ENCODE results near the gene MSH2.

The MSH2 gene

DNA sequence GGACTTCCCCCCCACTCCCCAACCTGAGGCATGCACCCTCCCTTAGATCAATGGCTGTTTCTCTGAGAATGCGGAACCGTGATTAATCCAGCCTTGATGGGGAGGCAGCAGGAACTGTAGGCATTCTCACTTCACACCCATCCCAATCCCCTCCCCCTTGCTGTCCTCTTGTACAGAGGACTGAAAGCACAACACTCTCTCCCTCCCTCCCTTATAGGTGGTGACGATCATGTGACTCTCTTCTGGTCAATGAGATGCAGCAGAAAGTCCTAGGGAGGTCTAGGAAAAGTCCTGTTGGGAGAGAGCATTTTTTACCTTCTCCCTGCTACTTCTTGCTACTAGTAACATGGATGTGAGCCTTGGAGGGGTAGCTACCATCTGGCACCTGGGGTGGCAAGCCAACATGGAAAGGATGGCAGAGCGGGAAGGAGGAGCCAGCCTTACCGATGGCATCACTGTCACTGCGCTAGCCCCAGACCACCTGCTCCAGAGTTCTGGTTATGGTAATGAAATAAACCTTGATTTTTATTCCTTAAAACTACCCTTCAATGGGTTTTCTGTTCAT, 106.9 kb downstream of the MSH2 start:
- no peak for DNase-seq

DNA sequence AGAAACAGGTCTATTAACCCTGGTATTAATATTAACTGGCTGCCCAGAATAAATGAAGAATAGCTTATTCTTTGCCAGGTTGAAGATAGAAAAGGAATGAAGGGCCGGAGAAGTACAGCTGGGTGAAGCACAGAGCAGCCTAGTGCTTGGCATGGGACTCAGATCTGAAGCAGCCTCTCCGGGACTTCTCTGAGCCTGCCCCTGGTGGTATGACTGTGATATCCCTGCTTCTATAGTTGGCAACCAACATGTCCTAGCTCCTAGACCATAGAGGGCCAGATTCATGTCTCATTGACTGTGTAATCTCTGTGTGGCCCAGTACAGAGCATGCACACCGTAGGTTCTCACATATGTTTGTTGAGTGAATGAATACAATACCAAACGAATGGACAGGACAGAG, 107.8 kb downstream of the MSH2 start:
- DNase-seq: no peak

DNA sequence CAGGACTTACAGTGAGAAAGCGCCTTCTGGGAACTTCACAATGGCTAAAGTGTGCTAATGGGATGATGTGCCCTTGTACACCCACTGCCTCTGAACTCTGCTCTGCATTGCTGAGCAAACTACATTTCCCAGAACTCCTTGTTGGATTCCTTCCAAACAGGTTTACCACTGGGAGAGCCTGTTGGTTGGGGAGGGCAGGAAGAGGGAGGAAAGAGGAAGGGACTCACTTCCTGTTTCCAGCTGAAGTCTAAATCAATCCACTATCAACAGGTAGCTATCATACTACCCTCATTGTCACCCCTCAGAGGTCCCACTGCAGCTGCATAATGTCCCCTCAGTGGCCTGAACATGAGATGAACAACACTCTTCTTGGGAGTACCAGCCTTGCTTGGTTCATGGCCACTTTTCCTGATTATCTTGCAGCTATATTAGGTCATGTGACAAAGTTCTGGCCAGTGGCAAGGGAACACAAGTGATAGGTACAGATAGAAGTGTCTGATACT, 109.7 kb downstream of the MSH2 start:
- DNase-seq: no peak

GRCh38 chr2:47513981-47514520, 111.1 kb downstream of the MSH2 start:
- DNase-seq: no peak

DNA sequence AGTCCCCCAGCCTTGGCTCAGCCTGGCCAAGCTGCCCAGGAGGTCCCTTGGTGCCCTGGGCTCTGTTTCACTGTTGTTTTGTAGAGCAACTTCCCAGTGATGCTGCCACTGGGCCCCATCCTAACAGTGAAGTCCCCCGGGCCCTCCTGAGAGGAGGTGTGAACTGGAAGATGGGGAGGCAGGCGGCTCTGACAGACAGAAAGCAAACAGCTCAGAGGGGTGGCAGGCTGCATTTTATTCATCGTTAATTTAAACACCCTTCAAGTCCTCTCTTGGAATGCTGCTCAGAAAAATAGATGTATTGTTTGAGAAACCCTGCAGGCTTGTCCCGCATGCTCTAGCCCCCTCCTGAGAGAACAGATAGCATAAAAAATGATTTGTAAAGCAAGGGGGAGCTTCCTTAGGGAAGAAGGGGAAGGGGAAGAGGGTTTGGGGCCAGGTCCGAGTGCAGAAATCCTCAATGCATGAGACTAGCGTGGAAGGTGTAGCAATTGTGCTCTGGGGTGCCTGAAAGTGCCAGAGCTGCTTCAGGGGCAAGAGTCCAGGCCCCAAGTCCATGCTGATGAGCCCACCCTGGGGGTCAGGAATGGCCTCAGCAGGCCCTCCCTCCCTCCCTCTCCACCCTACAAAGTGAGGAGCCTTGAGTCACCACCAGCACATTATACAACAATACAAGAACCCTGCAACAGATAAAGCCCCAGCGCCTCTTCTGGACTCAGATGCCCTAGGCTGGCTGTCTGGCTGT, 113.6 kb downstream of the MSH2 start:
- DNase-seq: no peak

DNA sequence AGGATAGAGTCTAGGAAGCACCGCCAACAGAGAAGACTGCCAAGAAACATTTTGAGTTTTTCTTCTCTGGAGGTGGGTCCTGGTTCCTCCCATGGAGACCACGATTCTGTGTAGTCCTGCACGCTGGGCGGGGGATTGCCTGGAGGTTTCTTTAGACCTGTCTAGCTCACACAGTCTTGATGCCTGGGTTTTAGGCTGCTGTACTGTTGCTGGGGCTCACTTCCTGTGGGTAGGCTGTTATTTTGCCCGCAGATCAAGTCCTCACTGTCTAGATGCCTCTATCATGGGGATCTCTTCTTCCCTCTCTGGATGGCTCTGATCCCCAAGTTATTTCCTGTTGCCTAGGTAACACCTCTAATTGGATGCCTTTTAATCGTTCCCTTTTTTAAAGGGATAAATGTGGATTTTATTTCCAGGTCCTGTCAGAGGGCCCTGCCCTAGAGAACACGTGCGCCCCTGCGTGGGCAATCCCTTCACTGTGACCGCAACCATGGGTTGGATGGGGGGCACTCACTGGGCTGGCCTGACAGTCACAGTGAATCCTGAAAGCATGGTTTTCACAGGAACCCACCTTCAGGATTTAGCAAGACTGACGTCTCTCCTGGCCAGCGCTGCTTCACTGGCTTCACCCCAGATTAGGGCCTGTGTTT, 115.7 kb downstream of the MSH2 start:
- DNase-seq: no peak

DNA sequence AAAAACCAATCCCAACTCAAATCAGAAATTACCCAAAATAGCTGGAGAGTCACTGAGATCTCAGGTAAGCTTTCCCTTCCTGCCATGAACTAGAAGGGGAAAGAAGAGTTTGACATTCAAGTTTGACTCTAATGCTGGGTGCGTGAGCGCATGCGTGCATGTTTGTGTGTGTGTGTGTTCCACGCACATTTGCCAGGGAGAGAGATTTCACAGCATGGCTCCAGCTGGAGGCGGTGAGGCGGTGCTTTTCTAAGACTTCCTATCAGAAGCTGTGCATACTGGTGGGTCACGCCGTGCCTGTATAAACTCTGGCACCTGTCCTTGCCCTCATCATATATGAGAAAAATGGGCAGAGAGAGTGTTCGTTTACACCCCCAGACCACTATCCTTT, 116.2 kb downstream of the MSH2 start:
- no peak for DNase-seq

DNA sequence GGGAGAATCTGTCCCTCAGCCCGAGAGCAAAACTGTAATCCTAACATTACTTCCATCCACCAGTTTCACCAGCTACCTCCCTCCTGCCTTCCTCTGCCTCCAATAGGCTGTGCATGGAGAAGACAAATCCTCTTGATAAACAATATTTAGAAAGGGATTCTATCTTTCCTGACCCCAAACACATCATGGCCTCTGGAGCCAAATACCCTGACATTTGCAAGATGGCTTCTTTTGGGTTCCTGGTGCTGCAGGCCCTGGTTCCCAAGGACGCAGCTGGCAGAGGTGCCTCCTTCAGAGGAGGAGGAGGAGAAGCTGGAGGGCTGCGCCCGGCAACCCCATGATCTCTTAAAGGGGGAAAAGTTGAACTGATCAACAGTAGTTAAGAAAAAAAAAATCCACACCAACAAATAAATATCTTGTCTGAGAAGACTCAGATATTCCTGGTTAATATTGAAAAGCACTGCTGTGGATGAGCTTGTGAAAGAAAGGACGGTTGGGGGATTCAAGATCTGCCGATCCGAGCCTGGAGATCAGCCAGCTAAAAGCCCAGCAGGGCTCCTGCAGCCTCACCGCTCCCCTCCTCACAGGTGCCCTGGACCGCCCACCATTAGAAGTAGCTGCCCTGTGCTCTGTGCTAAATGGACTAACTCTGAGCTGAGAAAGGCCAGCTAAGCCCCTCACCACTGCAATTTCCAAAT, 116.8 kb downstream of the MSH2 start:
- DNase-seq: no peak

DNA sequence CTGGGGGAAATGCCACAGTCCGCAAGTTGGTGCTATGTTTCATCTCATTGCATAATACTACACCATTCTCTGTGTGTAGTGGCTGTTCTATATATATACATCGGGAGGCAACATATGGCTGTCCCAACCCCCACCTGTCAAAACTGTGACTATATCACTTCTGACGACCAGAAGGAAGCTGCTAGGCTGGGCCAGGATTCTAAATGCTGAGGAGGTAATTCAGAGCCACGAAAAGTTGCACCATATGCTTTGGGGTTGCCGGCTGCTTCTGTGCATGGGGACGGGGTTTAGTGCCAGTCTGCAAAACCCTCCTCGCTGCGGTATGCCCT, 117.3 kb downstream of the MSH2 start:
- DNase-seq: no peak

DNA sequence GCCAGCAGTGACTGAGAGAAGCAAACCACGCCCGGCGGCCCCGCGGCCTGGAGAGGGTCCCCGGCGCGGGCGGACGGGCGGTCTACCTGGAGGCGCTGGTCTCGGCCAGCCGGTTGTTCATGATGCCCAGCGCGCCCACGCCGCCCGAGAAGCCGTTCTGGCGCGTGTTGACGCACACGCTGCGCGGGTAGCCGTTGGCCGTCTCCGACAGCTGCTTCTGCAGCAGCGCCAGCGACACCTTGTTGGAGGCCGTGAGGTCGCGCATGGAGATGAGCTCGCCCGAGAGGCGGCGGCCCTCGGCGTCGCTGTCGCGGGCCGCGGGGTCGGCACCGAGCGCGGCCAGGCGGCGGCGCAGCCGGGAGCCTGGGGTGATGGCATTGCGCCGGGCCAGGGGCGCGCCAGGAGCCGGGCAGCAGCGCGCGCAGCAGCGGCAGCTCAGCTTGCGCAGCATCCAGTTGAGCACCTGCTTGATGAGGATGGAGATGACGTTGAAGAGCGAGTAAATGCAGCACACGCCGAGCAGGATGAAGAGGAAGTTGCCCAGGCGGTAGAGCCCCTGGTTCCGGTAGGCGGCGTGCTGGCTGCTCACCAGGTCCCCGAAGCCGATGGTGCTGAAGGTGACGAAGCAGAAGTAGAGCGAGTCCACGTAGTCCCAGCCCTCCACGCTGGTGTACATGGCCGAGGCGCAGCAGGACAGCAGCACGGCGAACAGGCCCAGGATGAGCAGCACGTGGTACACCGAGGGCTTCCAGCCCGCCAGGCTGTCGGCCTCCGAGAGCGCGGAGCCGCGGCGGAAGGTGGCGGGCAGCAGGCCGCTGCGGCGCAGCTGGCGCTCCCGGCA, 118.1 kb downstream of the MSH2 start:
- DNase-seq: peak; percentile 60

GRCh38 chr2:47521666-47522285, 118.8 kb downstream of the MSH2 start:
- no peak for DNase-seq

DNA sequence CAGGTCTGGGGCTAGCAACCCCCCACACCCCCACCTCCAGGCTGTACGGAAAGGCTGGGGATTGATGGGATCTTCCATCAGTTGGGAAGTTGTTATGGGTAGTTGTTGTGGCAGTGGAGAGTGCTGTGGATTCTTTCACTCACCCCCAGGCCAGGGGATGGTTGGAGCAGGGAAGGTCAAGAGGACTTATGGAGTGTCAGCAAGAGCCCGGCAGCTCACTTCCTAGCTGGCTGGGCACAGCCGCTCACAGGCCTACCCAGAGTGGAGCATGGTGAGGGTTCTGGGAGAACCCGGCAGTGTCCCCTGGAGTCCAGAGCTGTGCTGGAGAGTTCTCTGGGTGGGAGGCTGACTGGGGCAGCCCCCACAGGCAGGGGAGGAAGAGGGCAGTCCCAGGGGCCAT, 122.2 kb downstream of the MSH2 start:
- no peak for DNase-seq

GRCh38 chr2:47528455-47528854, 125.5 kb downstream of the MSH2 start:
- no peak for DNase-seq

- no peak for DNase-seq
Observed at GRCh38 chr2:47528874-47529273, 125.9 kb downstream of the MSH2 start.

- peak; percentile 66 for DNase-seq
Observed at GRCh38 chr2:47530105-47530760, 127.3 kb downstream of the MSH2 start.

- DNase-seq: no peak
Observed at GRCh38 chr2:47531378-47532042, 128.6 kb downstream of the MSH2 start.

All from right forelimb (tissue), 1 donor.